ENCODE results near the gene GADD45B. TPM values are rescaled to one million over a fixed set of nuclear protein-coding genes. Genes with fewer than 3 reads are reported as not detected.
A peak's percentile ranks its signal among the peaks of the same experiment; 100 is the strongest.
"Not testable (repeated sequence)": the region's sequence is repeated elsewhere in the genome, so short reads cannot be mapped to it uniquely, and the experiment has no call there.

Gene GADD45B
- total RNA-seq, 1 donor from 2014 or later = 177 TPM

DNA sequence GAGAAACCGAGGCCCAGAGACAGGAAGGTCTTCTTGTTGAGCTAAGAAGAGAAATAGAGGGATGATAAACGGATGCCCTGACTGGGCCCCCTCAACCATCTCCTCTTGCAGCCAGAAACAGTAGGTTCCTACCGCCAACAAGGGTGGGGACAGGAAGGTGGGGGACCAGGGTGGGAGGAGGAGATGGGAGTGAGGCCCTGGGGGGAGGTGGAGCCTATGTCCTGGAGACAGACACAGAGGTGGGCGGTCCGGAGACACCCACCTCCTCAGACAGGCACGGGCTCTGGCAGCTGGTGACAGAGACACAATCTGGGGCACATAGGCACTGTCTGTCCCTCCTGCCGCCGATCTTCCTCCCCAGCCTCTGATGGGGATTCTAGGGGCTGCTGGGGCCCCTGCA is 16.9 kb downstream of the GADD45B start:
- Mint-ChIP-seq H3K27me3 (ENCODE audit: low read depth) (no peaks in the 10 kb centered on the region), H3K4me3 (ENCODE audit: unreplicated experiment) (no peak overlapping the region), H3K9me3 (ENCODE audit: low read depth) (peaks cover 3% of the 10 kb centered on the region), H3K27ac (ENCODE audit: unreplicated experiment) (peak overlapping the region; percentile 99), H3K4me1 (ENCODE audit: low read depth) (peaks cover 69% of the 10 kb centered on the region), H3K36me3 (ENCODE audit: low read depth) (no peaks in the 10 kb centered on the region)
- DNase-seq (ENCODE audit: low spot score) = no peak
- TF ChIP-seq, protein P1, sequence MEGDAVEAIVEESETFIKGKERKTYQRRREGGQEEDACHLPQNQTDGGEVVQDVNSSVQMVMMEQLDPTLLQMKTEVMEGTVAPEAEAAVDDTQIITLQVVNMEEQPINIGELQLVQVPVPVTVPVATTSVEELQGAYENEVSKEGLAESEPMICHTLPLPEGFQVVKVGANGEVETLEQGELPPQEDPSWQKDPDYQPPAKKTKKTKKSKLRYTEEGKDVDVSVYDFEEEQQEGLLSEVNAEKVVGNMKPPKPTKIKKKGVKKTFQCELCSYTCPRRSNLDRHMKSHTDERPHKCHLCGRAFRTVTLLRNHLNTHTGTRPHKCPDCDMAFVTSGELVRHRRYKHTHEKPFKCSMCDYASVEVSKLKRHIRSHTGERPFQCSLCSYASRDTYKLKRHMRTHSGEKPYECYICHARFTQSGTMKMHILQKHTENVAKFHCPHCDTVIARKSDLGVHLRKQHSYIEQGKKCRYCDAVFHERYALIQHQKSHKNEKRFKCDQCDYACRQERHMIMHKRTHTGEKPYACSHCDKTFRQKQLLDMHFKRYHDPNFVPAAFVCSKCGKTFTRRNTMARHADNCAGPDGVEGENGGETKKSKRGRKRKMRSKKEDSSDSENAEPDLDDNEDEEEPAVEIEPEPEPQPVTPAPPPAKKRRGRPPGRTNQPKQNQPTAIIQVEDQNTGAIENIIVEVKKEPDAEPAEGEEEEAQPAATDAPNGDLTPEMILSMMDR (IDR thresholded peaks at IDR 0.05) = no peak

- not testable (repeated sequence) for H3K27me3 Mint-ChIP-seq (ENCODE audit: low read depth); H3K9me3 Mint-ChIP-seq (ENCODE audit: low read depth); DNase-seq (ENCODE audit: low spot score); H3K36me3 Mint-ChIP-seq (ENCODE audit: low read depth)
- H3K4me3 Mint-ChIP-seq (ENCODE audit: unreplicated experiment) = peak overlapping the region; percentile 61
- peak overlapping the region; percentile 99 for H3K27ac Mint-ChIP-seq (ENCODE audit: unreplicated experiment)
- peaks cover 71% of the 10 kb centered on the region for H3K4me1 Mint-ChIP-seq (ENCODE audit: low read depth)
Observed at GRCh38 chr19:2493448-2493847, 17.5 kb downstream of the GADD45B start.

DNA sequence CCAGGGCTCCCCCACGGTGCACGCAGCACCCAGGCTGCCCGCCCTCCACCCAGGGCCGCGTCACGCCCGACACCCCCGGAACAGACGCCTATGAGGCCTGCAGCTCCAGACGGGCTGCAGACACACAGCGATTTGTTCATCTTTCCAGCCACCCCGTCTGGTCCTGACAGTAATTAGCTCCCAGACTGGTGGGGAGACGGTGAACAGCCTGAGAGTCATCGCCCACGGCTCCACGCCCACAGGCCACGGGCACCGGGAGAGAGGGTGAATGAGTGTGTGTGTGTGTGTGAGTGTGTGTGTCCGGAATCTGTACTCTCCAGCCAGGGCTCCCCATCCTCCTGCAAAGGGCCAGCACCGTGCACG is 18.1 kb downstream of the GADD45B start:
- TF ChIP-seq, protein P1 (IDR thresholded peaks at IDR 0.05) = no peak
- no peak for DNase-seq (ENCODE audit: low spot score)
- Mint-ChIP-seq H3K27ac (ENCODE audit: unreplicated experiment) (peak overlapping the region; percentile 99), H3K27me3 (ENCODE audit: low read depth) (no peaks in the 10 kb centered on the region), H3K9me3 (ENCODE audit: low read depth) (peaks cover 3% of the 10 kb centered on the region), H3K36me3 (ENCODE audit: low read depth) (no peaks in the 10 kb centered on the region), H3K4me3 (ENCODE audit: unreplicated experiment) (peak overlapping the region; percentile 61), H3K4me1 (ENCODE audit: low read depth) (peaks cover 70% of the 10 kb centered on the region)

DNA sequence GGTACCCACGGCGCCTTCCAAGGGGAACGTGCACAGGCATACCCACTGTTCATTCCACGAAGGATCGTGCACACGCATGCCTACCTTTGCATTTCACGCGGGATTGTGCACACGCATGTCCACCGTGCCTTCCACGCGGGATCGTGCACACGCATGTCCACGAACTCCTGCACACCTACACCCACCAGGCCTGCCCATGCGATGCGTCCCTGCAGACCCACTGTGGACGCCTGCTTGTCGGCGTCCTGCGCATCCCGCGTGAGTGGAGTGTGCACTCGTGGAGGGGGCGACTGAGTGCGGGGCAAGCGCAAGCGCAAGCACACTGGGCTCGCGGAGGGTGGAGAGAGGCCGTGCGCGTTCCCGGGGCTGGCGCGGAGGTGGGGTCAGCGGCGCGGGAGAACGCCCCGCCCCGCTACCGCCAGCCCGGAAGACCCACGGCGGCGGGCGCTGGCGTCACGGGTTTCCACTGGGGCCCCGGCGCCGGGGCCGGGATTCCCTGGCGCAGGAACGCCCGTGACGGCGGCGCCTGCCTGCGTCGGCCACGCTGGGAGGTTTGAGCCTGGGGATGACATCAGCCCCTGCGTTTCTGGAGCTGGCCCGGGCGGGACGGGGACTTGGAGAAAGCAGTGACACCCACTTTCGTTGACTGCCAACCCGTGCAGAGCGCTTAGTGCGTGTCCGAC is 18.7 kb downstream of the GADD45B start:
- DNase-seq (ENCODE audit: low spot score) = peak; percentile 86
- peak overlapping the region; percentile 61 for H3K4me3 Mint-ChIP-seq (ENCODE audit: unreplicated experiment)
- H3K4me1 Mint-ChIP-seq (ENCODE audit: low read depth) = peaks cover 71% of the 10 kb centered on the region
- H3K27me3 Mint-ChIP-seq (ENCODE audit: low read depth) = no peaks in the 10 kb centered on the region
- no peaks in the 10 kb centered on the region for H3K36me3 Mint-ChIP-seq (ENCODE audit: low read depth)
- H3K9me3 Mint-ChIP-seq (ENCODE audit: low read depth) = peaks cover 3% of the 10 kb centered on the region
- peak overlapping the region; percentile 99 for H3K27ac Mint-ChIP-seq (ENCODE audit: unreplicated experiment)
- TF ChIP-seq, protein P1 (IDR thresholded peaks at IDR 0.05) = no peak

DNA sequence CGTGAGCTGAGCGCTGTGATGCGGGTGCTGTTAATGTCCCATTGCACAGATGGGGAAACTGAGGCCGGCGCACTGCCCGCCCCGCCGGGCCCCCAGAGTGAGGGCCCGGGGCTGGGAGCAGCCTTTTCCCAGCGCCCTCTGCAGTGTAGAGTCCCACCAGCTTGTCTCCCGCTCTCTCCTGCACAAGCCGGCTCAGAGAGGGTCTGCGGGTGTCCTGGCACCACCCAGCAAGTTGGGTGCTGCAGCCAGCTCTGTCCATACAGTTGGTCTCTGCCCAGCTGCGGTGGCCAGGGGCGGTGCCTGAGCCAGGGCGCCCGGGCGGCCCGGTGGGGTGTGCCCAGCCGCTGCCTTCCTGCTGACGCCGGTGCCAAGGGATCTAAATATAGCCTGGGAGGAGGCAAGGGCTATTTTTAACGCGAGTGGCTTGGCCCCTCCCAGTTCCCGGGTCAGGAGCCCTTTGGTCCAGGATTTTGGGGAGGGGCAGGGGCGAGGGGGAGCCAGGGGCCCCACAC is 19.3 kb downstream of the GADD45B start:
- TF ChIP-seq, protein P1 (IDR thresholded peaks at IDR 0.05) = peak; percentile 30
- Mint-ChIP-seq H3K27me3 (ENCODE audit: low read depth) (no peaks in the 10 kb centered on the region), H3K27ac (ENCODE audit: unreplicated experiment) (peak overlapping the region; percentile 84), H3K36me3 (ENCODE audit: low read depth) (no peaks in the 10 kb centered on the region), H3K9me3 (ENCODE audit: low read depth) (peaks cover 3% of the 10 kb centered on the region), H3K4me3 (ENCODE audit: unreplicated experiment) (peak overlapping the region; percentile 51), H3K4me1 (ENCODE audit: low read depth) (peaks cover 70% of the 10 kb centered on the region)
- no peak for DNase-seq (ENCODE audit: low spot score)
